Muscle of leg (tissue), 11 donors: ENCODE measurements around the gene PKHD1. TPM values are rescaled to one million over a fixed set of nuclear protein-coding genes. Genes with fewer than 3 reads are reported as not detected.

Experiments used
- DNase-seq: peaks from one replicate; pipeline ENCODE4 v3.0.0; 2013
- H3K27ac ChIP-seq: one replicate; pipeline ENCODE4 v1.5.1; 2013; ENCODE audit warnings: mild to moderate bottlenecking, low read length, control low read depth
- H3K27me3 ChIP-seq: one replicate; pipeline ENCODE4 v1.6.1; 2013; ENCODE audit warnings: low read length; ENCODE audit not compliant: control insufficient read depth, insufficient read depth
- H3K36me3 ChIP-seq: one replicate; pipeline ENCODE4 v1.6.1; 2013; ENCODE audit warnings: low read length; ENCODE audit not compliant: control insufficient read depth, insufficient read depth
- H3K4me1 ChIP-seq: one replicate; pipeline ENCODE4 v1.6.1; 2013; ENCODE audit warnings: low read length; ENCODE audit not compliant: control insufficient read depth, insufficient read depth
- H3K4me3 ChIP-seq: one replicate; pipeline ENCODE4 v1.5.1; 2013; ENCODE audit warnings: low read length, control low read depth
- H3K9me3 ChIP-seq: replicated peaks from 2 replicates; pipeline ENCODE4 v1.6.1; 2013; ENCODE audit warnings: low read depth, low read length; ENCODE audit not compliant: control insufficient read depth
- WGBS: methylation state at CpG from one replicate; pipeline ENCODE4 v1.1.5; 2013; ENCODE audit warnings: missing lambda C conversion rate; ENCODE audit not compliant: insufficient coverage; 5-methylcytosine and 5-hydroxymethylcytosine counted together
- polyA plus RNA-seq, 8 donors: library from polyadenylated mRNA; unstranded; fragments of 120-200 nt; gene quantifications; one replicate each; pipeline versions ENCODE4 v1.2.1 to v1.2.3, GENCODE V29; 2013; ENCODE audit warnings: inconsistent platforms in 1 of 8, low replicate concordance in 1 of 8; ENCODE audit not compliant: insufficient read length in 8 of 8, insufficient read depth in 1 of 8
- total RNA-seq: library from RNA; stranded (reverse); fragments of 120-200 nt; gene quantifications from one replicate; pipeline ENCODE4 v1.2.4, GENCODE V29; 2013

Gene PKHD1
- total and polyA plus RNA-seq, 9 donors, result 2.5 to 11.1 (median 3.6) TPM

- Histone ChIP-seq H3K27me3 (no peaks in the 10 kb centered on the region), H3K4me1 (no peaks in the 10 kb centered on the region), H3K4me3 (no peak overlapping the region), H3K27ac (no peak overlapping the region), H3K9me3 (no peaks in the 10 kb centered on the region), H3K36me3 (no peaks in the 10 kb centered on the region)
- no peak for DNase-seq
- WGBS, result no CpG with 5 or more reads among the region's 1 CpG
Observed at GRCh38 chr6:52125572-52125971, 38.2 kb upstream of the PKHD1 start.

DNA sequence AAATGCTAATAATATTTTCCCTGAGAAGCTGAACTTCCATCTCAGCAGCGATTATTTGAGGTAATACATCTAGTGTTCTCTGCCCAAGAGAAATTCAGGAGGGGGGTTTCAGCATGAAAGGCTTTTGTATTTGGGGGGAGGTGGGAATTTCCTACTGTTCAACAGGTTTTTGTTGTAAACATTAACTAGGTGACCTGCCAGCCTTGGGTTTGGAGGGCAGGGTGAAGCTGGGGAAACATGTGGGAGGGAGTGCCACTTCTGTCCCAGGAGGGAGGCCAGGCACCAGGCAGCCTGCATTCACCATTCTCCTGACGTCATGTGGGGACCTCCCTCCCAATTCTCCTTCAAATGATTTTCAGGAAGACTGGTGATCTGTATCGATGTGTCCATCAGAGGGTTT is 37.7 kb upstream of the PKHD1 start:
- no peaks in the 10 kb centered on the region for H3K9me3 ChIP-seq
- H3K4me3 ChIP-seq, result no peak overlapping the region
- H3K27me3 ChIP-seq, result no peaks in the 10 kb centered on the region
- no CpG with 5 or more reads among the region's 3 CpGs for WGBS
- no peaks in the 10 kb centered on the region for H3K4me1 ChIP-seq
- H3K36me3 ChIP-seq, result no peaks in the 10 kb centered on the region
- no peak overlapping the region for H3K27ac ChIP-seq
- DNase-seq, result no peak

DNA sequence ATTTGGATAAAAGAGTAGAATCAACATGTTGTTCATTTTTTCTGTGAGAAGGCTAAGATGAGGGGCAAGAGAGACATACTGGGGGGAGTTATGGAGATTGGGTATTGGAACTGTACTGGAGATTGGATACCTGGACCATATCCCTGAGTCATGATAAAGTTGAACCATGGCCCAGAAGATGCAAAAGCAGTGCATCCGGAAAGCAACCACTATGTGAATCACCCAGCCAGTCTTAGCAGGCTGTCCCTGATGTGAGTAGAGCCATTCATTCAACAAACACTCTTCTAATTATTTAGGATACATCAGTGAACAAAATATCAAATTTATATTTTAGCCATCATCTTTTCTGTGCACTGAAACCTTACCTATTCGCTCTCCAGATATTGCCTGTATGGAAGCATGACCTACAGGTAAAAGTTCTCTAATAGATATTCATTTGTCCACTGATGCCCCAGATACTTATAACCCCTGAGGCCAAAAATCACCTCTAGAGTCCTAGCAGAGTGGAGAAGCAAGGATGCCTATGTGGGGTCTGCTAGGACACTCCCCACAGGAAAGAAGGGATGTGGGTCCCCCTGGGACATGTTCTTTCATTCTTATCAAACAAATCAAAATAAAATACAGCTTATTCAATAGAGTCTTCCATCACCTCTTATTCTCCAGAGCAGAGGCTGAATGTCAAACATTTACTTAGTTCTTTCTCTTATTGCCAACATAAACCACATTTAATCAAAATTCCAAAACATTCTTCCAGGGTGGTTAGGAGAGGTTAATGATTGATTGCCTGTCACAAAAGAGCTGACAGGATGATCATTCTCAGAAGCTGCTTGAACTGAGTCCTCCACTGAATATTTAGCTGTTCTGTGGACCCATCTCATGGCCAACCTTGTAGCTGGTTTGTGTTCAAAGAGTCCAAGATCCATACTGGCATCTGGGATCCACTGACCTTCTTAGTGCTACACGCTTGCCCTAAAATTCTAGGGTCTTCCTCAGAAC is 37.0 kb upstream of the PKHD1 start:
- WGBS, result 60% methylated on average over 1 of the region's 3 CpGs
- DNase-seq, result no peak
- no peaks in the 10 kb centered on the region for H3K36me3 ChIP-seq
- H3K4me1 ChIP-seq, result no peaks in the 10 kb centered on the region
- no peaks in the 10 kb centered on the region for H3K9me3 ChIP-seq
- no peak overlapping the region for H3K4me3 ChIP-seq
- no peaks in the 10 kb centered on the region for H3K27me3 ChIP-seq
- H3K27ac ChIP-seq, result no peak overlapping the region

- Histone ChIP-seq H3K9me3 (no peaks in the 10 kb centered on the region), H3K27me3 (no peaks in the 10 kb centered on the region), H3K36me3 (no peaks in the 10 kb centered on the region), H3K4me3 (no peak overlapping the region), H3K27ac (no peak overlapping the region), H3K4me1 (no peaks in the 10 kb centered on the region)
- WGBS, result no CpG with 5 or more reads among the region's 1 CpG
- no peak for DNase-seq
Observed at GRCh38 chr6:52123251-52123650, 35.8 kb upstream of the PKHD1 start.

GRCh38 chr6:52117352-52117751 is 29.9 kb upstream of the PKHD1 start:
- H3K4me1 ChIP-seq, result peaks cover 9% of the 10 kb centered on the region
- H3K36me3 ChIP-seq, result no peaks in the 10 kb centered on the region
- no peak overlapping the region for H3K4me3 ChIP-seq
- no peak for DNase-seq
- H3K27me3 ChIP-seq, result no peaks in the 10 kb centered on the region
- no peaks in the 10 kb centered on the region for H3K9me3 ChIP-seq
- peak overlapping the region; percentile 59 for H3K27ac ChIP-seq
- no CpG with 5 or more reads among the region's 1 CpG for WGBS

- Histone ChIP-seq H3K27me3 (no peaks in the 10 kb centered on the region), H3K27ac (peak overlapping the region; percentile 86), H3K36me3 (no peaks in the 10 kb centered on the region), H3K4me1 (peaks cover 9% of the 10 kb centered on the region), H3K4me3 (peak overlapping the region; percentile 44), H3K9me3 (no peaks in the 10 kb centered on the region)
- DNase-seq, result peak; percentile 81
Observed at GRCh38 chr6:52116605-52116948, 29.2 kb upstream of the PKHD1 start.

- Histone ChIP-seq H3K4me3 (peak overlapping the region; percentile 44), H3K27me3 (no peaks in the 10 kb centered on the region), H3K4me1 (peaks cover 9% of the 10 kb centered on the region), H3K9me3 (no peaks in the 10 kb centered on the region), H3K27ac (peak overlapping the region; percentile 86), H3K36me3 (no peaks in the 10 kb centered on the region)
- DNase-seq, result no peak
- no CpG with 5 or more reads among the region's 3 CpGs for WGBS
Observed at GRCh38 chr6:52115891-52116604, 28.6 kb upstream of the PKHD1 start.

DNA sequence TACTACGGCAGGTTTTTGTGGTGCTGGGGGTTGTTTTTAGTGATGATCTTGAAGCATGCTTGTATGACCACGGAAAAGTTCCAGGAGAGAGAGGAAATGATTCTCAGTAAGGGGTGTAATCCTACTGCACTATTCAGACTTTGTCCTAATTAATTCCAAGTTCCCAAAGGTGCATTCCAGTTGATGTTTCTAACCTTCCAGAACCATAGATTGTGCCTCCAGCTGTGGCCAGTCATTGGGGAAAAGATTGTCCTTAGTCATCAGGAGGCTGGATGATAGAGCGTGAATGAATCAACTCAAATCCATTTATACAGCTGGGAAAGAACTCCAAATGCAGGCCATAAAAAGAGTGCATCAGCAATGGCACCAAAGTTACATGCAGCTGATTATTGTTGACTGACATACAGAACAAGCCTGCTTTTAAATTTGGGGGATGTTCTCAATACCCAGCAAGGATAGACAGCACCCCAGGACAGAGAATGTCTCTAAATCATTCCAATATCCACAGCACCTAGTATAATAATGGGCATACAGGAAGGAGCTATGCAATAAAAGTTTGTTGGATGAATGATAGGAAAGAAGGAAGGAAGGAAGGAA is 27.8 kb upstream of the PKHD1 start:
- Histone ChIP-seq H3K9me3 (no peaks in the 10 kb centered on the region), H3K4me3 (peak overlapping the region; percentile 44), H3K27ac (peak overlapping the region; percentile 43), H3K27me3 (no peaks in the 10 kb centered on the region), H3K36me3 (no peaks in the 10 kb centered on the region), H3K4me1 (peaks cover 9% of the 10 kb centered on the region)
- no CpG with 5 or more reads among the region's 3 CpGs for WGBS
- DNase-seq, result no peak

- no peaks in the 10 kb centered on the region for H3K27me3 ChIP-seq
- DNase-seq, result peak; percentile 51
- WGBS, result 42% methylated on average over 2 of the region's 2 CpGs
- H3K36me3 ChIP-seq, result no peaks in the 10 kb centered on the region
- peak overlapping the region; percentile 86 for H3K27ac ChIP-seq
- no peaks in the 10 kb centered on the region for H3K9me3 ChIP-seq
- peaks cover 24% of the 10 kb centered on the region for H3K4me1 ChIP-seq
- H3K4me3 ChIP-seq, result no peak overlapping the region
Observed at GRCh38 chr6:52109171-52109571, 21.8 kb upstream of the PKHD1 start.

DNA sequence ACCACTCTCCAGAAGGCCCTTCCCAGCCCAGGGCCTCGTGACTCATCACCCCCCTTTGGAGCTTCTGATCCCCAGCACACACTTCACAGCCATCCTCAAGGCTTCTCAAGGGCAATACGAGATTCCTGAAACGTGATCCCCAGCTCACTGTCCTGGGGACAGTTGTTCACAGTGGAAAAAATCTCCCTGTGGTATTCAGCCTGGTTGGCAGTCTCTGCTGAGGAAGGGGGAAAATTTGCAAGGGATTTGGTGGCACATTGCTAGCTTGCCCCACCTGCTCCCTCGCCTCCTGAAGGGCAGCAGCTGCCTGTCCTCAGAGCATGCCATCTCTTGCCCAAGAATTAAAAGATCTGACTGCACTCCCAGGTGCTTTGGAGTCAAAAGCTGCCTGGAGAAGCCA is 20.7 kb upstream of the PKHD1 start:
- H3K27me3 ChIP-seq, result no peaks in the 10 kb centered on the region
- no peaks in the 10 kb centered on the region for H3K36me3 ChIP-seq
- DNase-seq, result peak; percentile 85
- H3K4me3 ChIP-seq, result no peak overlapping the region
- peaks cover 31% of the 10 kb centered on the region for H3K4me1 ChIP-seq
- H3K9me3 ChIP-seq, result no peaks in the 10 kb centered on the region
- WGBS, result 21% methylated on average over 2 of the region's 4 CpGs
- peak overlapping the region; percentile 86 for H3K27ac ChIP-seq
